BLaER1 (cell line): ENCODE measurements around the gene BUB1B.

Experiments used
- H3K27ac ChIP-seq: shearing (Covaris generic); formaldehyde crosslinking; 2 replicates; pipeline ENCODE4 v1.8.1; 2022
- H3K27me3 ChIP-seq: shearing (Covaris generic); formaldehyde crosslinking; 2 replicates; pipeline ENCODE4 v1.8.1; 2022
- H3K36me3 ChIP-seq: shearing (Covaris generic); formaldehyde crosslinking; 2 replicates; pipeline ENCODE4 v1.8.1; 2022
- H3K4me1 ChIP-seq: shearing (Covaris generic); formaldehyde crosslinking; 2 replicates; pipeline ENCODE4 v1.8.1; 2022
- H3K4me2 ChIP-seq: shearing (Covaris generic); formaldehyde crosslinking; 2 replicates; pipeline ENCODE4 v1.8.1; 2022
- H3K4me3 ChIP-seq: shearing (Covaris generic); formaldehyde crosslinking; 2 replicates; pipeline ENCODE4 v1.8.1; 2022
- H3K9ac ChIP-seq: shearing (Covaris generic); formaldehyde crosslinking; 2 replicates; pipeline ENCODE4 v1.8.1; 2022
- H3K9me3 ChIP-seq: shearing (Covaris generic); formaldehyde crosslinking; 2 replicates; pipeline ENCODE4 v1.8.1; 2022
- H4K20me1 ChIP-seq: shearing (Covaris generic); formaldehyde crosslinking; 2 replicates; pipeline ENCODE4 v1.8.1; 2022
- Cebpa-rat ChIP-seq: shearing (Covaris generic); IDR thresholded peaks from 2 replicates; pipeline ENCODE4 v1.8.1; 2022

The BUB1B gene

GRCh38 chr15:40265875-40266274 is 105.0 kb downstream of the BUB1B start:
- Histone ChIP-seq H3K27ac (no peak overlapping the region), H3K9ac (no peak overlapping the region), H3K4me1 (peaks cover 15% of the 10 kb centered on the region), H3K27me3 (no peaks in the 10 kb centered on the region), H3K36me3 (no peaks in the 10 kb centered on the region), H4K20me1 (no peaks in the 10 kb centered on the region), H3K4me2 (no peak overlapping the region), H3K4me3 (no peak overlapping the region), H3K9me3 (no peaks in the 10 kb centered on the region)
- no peak for TF ChIP-seq Cebpa-rat

GRCh38 chr15:40266828-40267304 is 106.0 kb downstream of the BUB1B start:
- Histone ChIP-seq H3K4me1 (peaks cover 25% of the 10 kb centered on the region), H3K27ac (no peak overlapping the region), H4K20me1 (no peaks in the 10 kb centered on the region), H3K9ac (no peak overlapping the region), H3K4me3 (no peak overlapping the region), H3K4me2 (0 out of 2 replicates have a peak overlapping the region, but pooled peaks have one; percentile 3), H3K36me3 (no peaks in the 10 kb centered on the region), H3K27me3 (no peaks in the 10 kb centered on the region), H3K9me3 (no peaks in the 10 kb centered on the region)
- no peak for TF ChIP-seq Cebpa-rat

GRCh38 chr15:40267670-40268069 is 106.8 kb downstream of the BUB1B start:
- no peak overlapping the region for H3K27ac ChIP-seq
- TF ChIP-seq Cebpa-rat: no peak
- no peak overlapping the region for H3K4me3 ChIP-seq
- H3K9ac ChIP-seq: no peak overlapping the region
- H3K36me3 ChIP-seq: no peaks in the 10 kb centered on the region
- no peaks in the 10 kb centered on the region for H3K9me3 ChIP-seq
- peak overlapping the region; percentile 12; the same call in 1 of the 2 replicates for H3K4me2 ChIP-seq
- H3K4me1 ChIP-seq: peaks cover 30% of the 10 kb centered on the region
- no peaks in the 10 kb centered on the region for H3K27me3 ChIP-seq
- no peaks in the 10 kb centered on the region for H4K20me1 ChIP-seq

- Histone ChIP-seq H3K27ac (no peak overlapping the region), H3K4me3 (no peak overlapping the region), H4K20me1 (no peaks in the 10 kb centered on the region), H3K4me2 (no peak overlapping the region), H3K36me3 (no peaks in the 10 kb centered on the region), H3K27me3 (no peaks in the 10 kb centered on the region), H3K4me1 (peaks cover 30% of the 10 kb centered on the region), H3K9ac (no peak overlapping the region), H3K9me3 (no peaks in the 10 kb centered on the region)
- TF ChIP-seq Cebpa-rat: no peak
Measured at GRCh38 chr15:40269604-40270003, 108.7 kb downstream of the BUB1B start.

GRCh38 chr15:40270246-40270995 is 109.6 kb downstream of the BUB1B start:
- no peaks in the 10 kb centered on the region for H3K27me3 ChIP-seq
- no peak overlapping the region for H3K4me3 ChIP-seq
- no peaks in the 10 kb centered on the region for H3K9me3 ChIP-seq
- H3K27ac ChIP-seq: no peak overlapping the region
- H3K36me3 ChIP-seq: no peaks in the 10 kb centered on the region
- 0 out of 2 replicates have a peak overlapping the region, but pooled peaks have one; percentile 25 for H3K9ac ChIP-seq
- H4K20me1 ChIP-seq: no peaks in the 10 kb centered on the region
- TF ChIP-seq Cebpa-rat: no peak
- no peak overlapping the region for H3K4me2 ChIP-seq
- peaks cover 37% of the 10 kb centered on the region for H3K4me1 ChIP-seq
